IMR-90 (cell line): ENCODE data around the gene FOXK1. TPM values are rescaled to one million over a fixed set of nuclear protein-coding genes. Genes with fewer than 3 reads are reported as not detected.

Experiments
- ATAC-seq: fragments of 200-7000 bp; cut with Tn5 transposase; 2 replicates; pipeline ENCODE4 v1.9.1; 2020; ENCODE audit warnings: low read depth, mild to moderate bottlenecking, moderate library complexity
- BruUV-seq: library from RNA; stranded (reverse); fragments of 400-500 nt; replicated peaks from 2 replicates; lab custom pipeline; 2021; lab: Mats Ljungman, UMichigan
- CTCF ChIA-PET: fragments of 300-600 bp; formaldehyde crosslinking; extraction: SDS; loops from one replicate; lab custom pipeline; 2021; ENCODE audit warnings: antibody characterized with exemption; lab: Yijun Ruan, JAX
- POLR2A ChIA-PET: fragments of 300-600 bp; sonication (Branson Sonifier 250); formaldehyde crosslinking; loops from one replicate; lab custom pipeline; 2022; ENCODE audit warnings: antibody characterized with exemption; ENCODE audit not compliant: unreplicated experiment; lab: Charles Lee
- DNase-seq: peaks from one replicate; pipeline ENCODE4 v3.0.0; 2013
- H2AFZ ChIP-seq: replicated peaks from 2 replicates; pipeline ENCODE3; 2013; ENCODE audit warnings: low read length, mild to moderate bottlenecking; ENCODE audit not compliant: poor library complexity
- H2AK5ac ChIP-seq: 2 replicates; pipeline ENCODE4 v1.6.1; 2013; ENCODE audit warnings: low read depth, low read length, inconsistent platforms
- H2AK9ac ChIP-seq: replicated peaks from 2 replicates; pipeline ENCODE3; 2013; ENCODE audit warnings: mild to moderate bottlenecking, low read depth, low read length, moderate library complexity; ENCODE audit not compliant: poor library complexity
- H2BK120ac ChIP-seq: 2 replicates; pipeline ENCODE4 v1.6.1; 2013; ENCODE audit warnings: low read depth, low read length, inconsistent platforms
- H2BK15ac ChIP-seq: 3 replicates; pipeline ENCODE4 v1.6.1; 2013; ENCODE audit warnings: low read depth, low read length, inconsistent platforms
- H2BK20ac ChIP-seq: 2 replicates; pipeline ENCODE4 v1.6.1; 2013; ENCODE audit warnings: low read depth, mild to moderate bottlenecking, inconsistent platforms, low read length, moderate library complexity
- H2BK5ac ChIP-seq: 2 replicates; pipeline ENCODE4 v1.6.1; 2013; ENCODE audit warnings: mild to moderate bottlenecking, low read depth, low read length, inconsistent platforms; ENCODE audit not compliant: poor library complexity, severe bottlenecking
- H3K14ac ChIP-seq: replicated peaks from 2 replicates; pipeline ENCODE4 v1.6.1; 2013; ENCODE audit warnings: low read depth, low read length, inconsistent platforms
- H3K18ac ChIP-seq: 2 replicates; pipeline ENCODE4 v1.6.1; 2013; ENCODE audit warnings: low read depth, low read length, control low read depth
- H3K23ac ChIP-seq: 2 replicates; pipeline ENCODE4 v1.6.1; 2013; ENCODE audit warnings: low read depth, low read length, inconsistent platforms
- H3K27ac ChIP-seq: 2 replicates; pipeline ENCODE4 v1.5.1; 2013; ENCODE audit warnings: mild to moderate bottlenecking, control low read depth, low read length; ENCODE audit not compliant: insufficient read depth
- H3K27me3 ChIP-seq: 2 replicates; pipeline ENCODE4 v1.6.1; 2013; ENCODE audit warnings: low read length; ENCODE audit not compliant: control insufficient read depth, insufficient read depth
- H3K36me3 ChIP-seq: 2 replicates; pipeline ENCODE4 v1.6.1; 2013; ENCODE audit warnings: low read length, mixed read lengths; ENCODE audit not compliant: control insufficient read depth, insufficient read depth
- H3K4ac ChIP-seq: 2 replicates; pipeline ENCODE4 v1.6.1; 2013; ENCODE audit warnings: low read depth, low read length, inconsistent platforms
- H3K4me1 ChIP-seq: 2 replicates; pipeline ENCODE4 v1.6.1; 2013; ENCODE audit warnings: low read length, mixed read lengths; ENCODE audit not compliant: control insufficient read depth, insufficient read depth
- H3K4me2 ChIP-seq: 2 replicates; pipeline ENCODE4 v1.6.1; 2013; ENCODE audit warnings: low read depth, mild to moderate bottlenecking, control low read depth, low read length, moderate library complexity
- H3K4me3 ChIP-seq: 2 replicates; pipeline ENCODE4 v1.5.1; 2013; ENCODE audit warnings: low read depth, mild to moderate bottlenecking, control low read depth, low read length, moderate library complexity; ENCODE audit not compliant: insufficient read depth
- H3K56ac ChIP-seq: 2 replicates; pipeline ENCODE4 v1.6.1; 2013; ENCODE audit warnings: low read length, inconsistent platforms; ENCODE audit not compliant: insufficient read depth; ENCODE audit errors: extremely low read depth
- H3K79me1 ChIP-seq, 2 experiments: 2 replicates each; pipeline ENCODE4 v1.6.1; 2013; ENCODE audit warnings: low read length in 2 of 2, inconsistent platforms in 1 of 2, low read depth in 1 of 2
- H3K9ac ChIP-seq: 2 replicates; pipeline ENCODE4 v1.6.1; 2013; ENCODE audit warnings: low read depth, low read length, control low read depth
- H3K9me1 ChIP-seq: 2 replicates; pipeline ENCODE4 v1.6.1; 2013; ENCODE audit warnings: low read length, inconsistent platforms; ENCODE audit not compliant: insufficient read depth
- H3K9me3 ChIP-seq: 2 replicates; pipeline ENCODE4 v1.6.1; 2013; ENCODE audit warnings: low read length; ENCODE audit not compliant: control insufficient read depth, insufficient read depth
- H4K20me1 ChIP-seq: 2 replicates; pipeline ENCODE4 v1.6.1; 2013; ENCODE audit warnings: low read length, inconsistent platforms; ENCODE audit not compliant: insufficient read depth
- H4K5ac ChIP-seq: 2 replicates; pipeline ENCODE4 v1.6.1; 2013; ENCODE audit warnings: mild to moderate bottlenecking, low read depth, low read length, control low read depth
- H4K8ac ChIP-seq, 2 experiments: 2 replicates each; pipeline ENCODE4 v1.6.1; 2013; ENCODE audit warnings: low read depth in 2 of 2, low read length in 2 of 2, control low read depth in 1 of 2, inconsistent platforms in 1 of 2
- H4K91ac ChIP-seq: 2 replicates; pipeline ENCODE4 v1.6.1; 2013; ENCODE audit warnings: low read depth, low read length, inconsistent platforms; ENCODE audit not compliant: insufficient read depth
- ELK1 ChIP-seq: fragments of 150-350 bp; IDR thresholded peaks from 2 replicates; pipeline ENCODE4 v1.6.1; 2016; ENCODE audit warnings: low read depth, mild to moderate bottlenecking, low read length, moderate library complexity, borderline replicate concordance
- MAFK ChIP-seq: IDR thresholded peaks from 2 replicates; pipeline ENCODE4 v1.6.1; 2012; ENCODE audit warnings: low read depth, low read length, improper control_type of control experiment
- WGBS, 2 experiments: methylation state at CpG; one replicate each; pipeline versions ENCODE4 v1.1.5 to v1.1.7; 2013; ENCODE audit warnings: missing lambda C conversion rate in 2 of 2; ENCODE audit not compliant: insufficient read length in 1 of 2; ENCODE audit errors: extremely low coverage in 2 of 2; 5-methylcytosine and 5-hydroxymethylcytosine counted together
- dilution Hi-C: fragments of 300-500 bp; cut with HindIII; formaldehyde crosslinking; loops from one replicate; pipeline ENCODE4 v1.14.3; 2018; ENCODE audit warnings: low sequenced_read_pairs; ENCODE audit not compliant: unreplicated experiment
- in situ Hi-C: fragments of 300-500 bp; cut with MboI; formaldehyde crosslinking; loops from 3 replicates; pipeline ENCODE4 v1.14.3; 2019; ENCODE audit warnings: low sequenced_read_pairs, inconsistent platforms, mixed read lengths
- intact Hi-C: fragments of 100-400 bp; cut with micrococcal nuclease; formaldehyde crosslinking; loops from 2 replicates; pipeline ENCODE4 v1.10.0; 2022
- polyA plus RNA-seq, 3 experiments: library from polyadenylated mRNA; depleted of rRNA; stranded (reverse); fragments of >200 nt; gene quantifications; 2 replicates each; pipeline ENCODE4 v1.2.3, GENCODE V29; 2012; ENCODE audit warnings: low replicate concordance in 1 of 3
- total RNA-seq: library from RNA; depleted of rRNA; stranded (reverse); fragments of >200 nt; gene quantifications from 2 replicates; pipeline ENCODE4 v1.2.3, GENCODE V29; 2012

The FOXK1 gene
- total and polyA plus RNA-seq, 2 of the 4 experiments (the other 2 are of a cell fraction): 4.3 to 8.8 TPM

GRCh38 chr7:4815121-4815520, 133.0 kb downstream of the FOXK1 start:
- no peak overlapping the region for H2AFZ ChIP-seq
- in situ Hi-C loops: no loop called here
- no peaks in the 10 kb centered on the region for H3K79me1 ChIP-seq
- H3K9me3 ChIP-seq: peaks cover 6% of the 10 kb centered on the region
- no peaks in the 10 kb centered on the region; the same call in 1 of the 2 replicates for H3K27me3 ChIP-seq
- H2AK5ac ChIP-seq: no peak overlapping the region
- no peak overlapping the region for H3K27ac ChIP-seq
- H3K18ac ChIP-seq: no peak overlapping the region
- no peaks in the 10 kb centered on the region; the same call in 1 of the 2 replicates for H3K9me1 ChIP-seq
- CTCF ChIA-PET: interaction anchor here (1.0 kb wide), 1 partner anchor 270 kb away, joined by 3 read pairs; no protein-coding TSS in a partner anchor
- no peak overlapping the region for H2AK9ac ChIP-seq
- no peak overlapping the region for H3K23ac ChIP-seq
- dilution Hi-C loops: no loop called here
- H4K91ac ChIP-seq: no peak overlapping the region
- H3K56ac ChIP-seq: no peak overlapping the region
- H3K9ac ChIP-seq: no peak overlapping the region
- no peak for DNase-seq
- H3K4me3 ChIP-seq: no peak overlapping the region
- intact Hi-C loops: no loop called here
- H2BK5ac ChIP-seq: no peak overlapping the region
- H3K4me2 ChIP-seq: no peak overlapping the region
- no peak overlapping the region for H4K5ac ChIP-seq
- H4K20me1 ChIP-seq: no peaks in the 10 kb centered on the region
- H2BK15ac ChIP-seq: no peak overlapping the region
- POLR2A ChIA-PET: no interaction called here
- H3K36me3 ChIP-seq: no peaks in the 10 kb centered on the region
- H2BK120ac ChIP-seq: no peak overlapping the region
- H2BK20ac ChIP-seq: no peak overlapping the region
- no peak overlapping the region for H3K4ac ChIP-seq
- BruUV-seq: no TSS peak
- TF ChIP-seq MAFK (no peak), ELK1 (no peak)
- no peak overlapping the region for H3K14ac ChIP-seq
- ATAC-seq: no peak
- H4K8ac ChIP-seq: no peak overlapping the region
- no CpG with 5 or more reads among the region's 14 CpGs for WGBS, 2 experiments
- H3K4me1 ChIP-seq: no peaks in the 10 kb centered on the region
